Eye (tissue), 1 donor: ENCODE data around the gene SNAPIN.

ENCODE experiments used
- DNase-seq: peaks from one replicate; pipeline ENCODE4 v3.0.0-alpha.2; 2015

SNAPIN gene

DNA sequence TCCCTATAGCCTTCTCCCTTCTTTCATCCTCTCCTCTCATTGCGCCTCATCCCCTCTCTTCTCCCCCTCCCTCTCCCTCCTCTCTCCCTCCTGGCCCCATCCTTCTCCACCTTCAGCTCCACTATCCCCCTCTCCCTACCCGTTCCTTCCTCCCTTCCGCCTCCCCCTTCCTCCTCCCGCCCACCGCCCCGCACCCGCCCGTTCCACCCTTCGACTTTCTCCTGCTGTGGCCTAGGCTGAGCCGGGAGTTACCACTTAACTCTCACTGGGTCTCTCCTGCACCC lies 21.6 kb downstream of the SNAPIN start:
- DNase-seq = no peak

DNA sequence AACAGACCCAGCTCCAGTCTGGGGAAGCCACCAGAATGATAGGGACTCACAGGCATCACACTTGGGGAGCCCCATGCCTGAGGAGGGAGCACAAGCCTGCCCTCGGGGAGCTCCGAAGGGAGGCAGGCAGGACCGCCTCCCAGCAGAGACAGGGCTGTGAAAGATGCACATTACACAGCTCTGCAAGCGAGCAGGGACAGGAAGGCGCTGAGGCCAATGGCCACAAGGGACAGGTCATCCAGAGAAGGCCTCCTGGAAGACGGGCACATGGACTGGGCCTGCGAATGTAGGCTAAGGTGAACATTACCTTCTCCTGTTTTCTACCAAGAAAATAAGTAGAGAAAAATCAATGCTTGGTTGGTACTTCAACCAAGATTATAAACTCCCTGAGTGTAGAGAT lies 24.2 kb downstream of the SNAPIN start:
- DNase-seq = no peak

DNA sequence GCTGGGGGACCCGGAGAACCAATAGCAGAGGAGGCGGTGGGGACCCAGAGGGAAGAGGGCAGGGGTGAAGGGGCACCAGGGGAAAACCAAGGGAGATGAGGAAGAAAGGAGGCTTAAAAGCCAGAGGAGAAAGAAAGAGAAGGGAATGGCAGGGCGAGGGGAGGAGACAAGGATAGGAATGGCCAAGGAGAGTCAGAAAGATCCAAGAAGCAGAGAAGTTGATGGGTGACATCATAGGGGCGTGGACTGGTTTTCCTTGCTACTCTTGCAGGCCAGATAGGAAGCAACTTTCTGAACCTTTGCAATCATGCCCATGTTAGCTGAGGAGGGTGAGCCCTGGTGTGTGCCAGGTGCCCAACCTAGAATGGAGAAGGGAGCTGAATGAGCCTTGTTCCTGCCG lies 25.4 kb downstream of the SNAPIN start:
- no peak for DNase-seq

DNA sequence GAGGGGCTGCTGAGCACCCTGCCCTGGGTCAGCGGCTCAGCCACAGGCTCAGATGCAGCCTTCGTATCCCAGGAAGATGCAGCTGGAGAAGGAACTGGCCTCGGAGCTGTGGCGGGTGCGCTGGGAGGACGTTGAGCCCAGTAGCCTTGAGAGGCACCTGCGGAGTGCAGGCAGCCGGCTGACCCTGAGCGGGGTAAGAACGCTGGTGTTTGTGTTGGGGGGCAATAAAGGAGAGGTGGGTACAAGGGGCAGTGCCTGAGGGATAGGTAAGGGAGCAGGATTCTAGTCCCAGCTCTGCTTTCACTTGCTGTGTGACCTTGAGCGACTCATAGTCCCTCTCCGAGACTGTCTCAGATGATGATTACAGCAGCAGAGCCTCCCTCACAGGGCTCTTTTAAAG lies 26.4 kb downstream of the SNAPIN start:
- DNase-seq = no peak

DNA sequence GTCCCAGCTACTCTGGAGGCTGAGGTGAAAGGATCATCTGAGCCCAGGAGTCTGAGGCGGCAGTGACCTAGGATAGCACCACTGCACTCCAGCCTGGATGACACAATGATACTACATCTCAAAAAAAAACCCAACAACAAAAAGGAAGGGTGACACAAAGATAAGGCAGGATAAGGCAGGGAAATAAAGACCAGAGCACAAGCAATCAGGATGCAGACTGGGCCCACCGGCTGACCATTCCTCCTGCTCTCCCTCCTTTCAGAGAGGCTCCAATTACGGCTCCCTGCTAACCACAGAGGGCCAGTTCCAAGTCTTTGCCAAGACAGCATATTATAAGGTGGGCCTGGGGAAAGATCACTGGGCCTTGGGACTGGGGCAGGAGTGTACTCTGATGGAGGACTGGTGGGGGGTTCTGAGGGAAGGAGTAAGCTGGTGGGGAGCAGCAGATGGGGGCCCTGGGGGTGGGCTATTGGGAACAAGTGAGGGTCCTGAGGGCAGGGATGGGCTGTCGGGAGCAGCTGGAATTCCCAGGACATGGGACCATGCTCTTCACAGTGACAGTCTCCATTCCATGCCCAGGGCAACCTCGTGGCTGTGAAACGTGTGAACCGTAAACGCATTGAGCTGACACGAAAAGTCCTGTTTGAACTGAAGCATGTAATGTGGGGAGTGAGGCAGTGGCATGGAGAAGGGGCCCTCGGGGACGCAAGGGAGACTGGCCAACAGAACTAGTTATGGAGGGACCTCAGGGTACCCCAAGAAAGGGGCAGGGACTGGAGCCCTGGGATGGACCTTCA lies 27.2 kb downstream of the SNAPIN start:
- DNase-seq = peak; percentile 88

DNA sequence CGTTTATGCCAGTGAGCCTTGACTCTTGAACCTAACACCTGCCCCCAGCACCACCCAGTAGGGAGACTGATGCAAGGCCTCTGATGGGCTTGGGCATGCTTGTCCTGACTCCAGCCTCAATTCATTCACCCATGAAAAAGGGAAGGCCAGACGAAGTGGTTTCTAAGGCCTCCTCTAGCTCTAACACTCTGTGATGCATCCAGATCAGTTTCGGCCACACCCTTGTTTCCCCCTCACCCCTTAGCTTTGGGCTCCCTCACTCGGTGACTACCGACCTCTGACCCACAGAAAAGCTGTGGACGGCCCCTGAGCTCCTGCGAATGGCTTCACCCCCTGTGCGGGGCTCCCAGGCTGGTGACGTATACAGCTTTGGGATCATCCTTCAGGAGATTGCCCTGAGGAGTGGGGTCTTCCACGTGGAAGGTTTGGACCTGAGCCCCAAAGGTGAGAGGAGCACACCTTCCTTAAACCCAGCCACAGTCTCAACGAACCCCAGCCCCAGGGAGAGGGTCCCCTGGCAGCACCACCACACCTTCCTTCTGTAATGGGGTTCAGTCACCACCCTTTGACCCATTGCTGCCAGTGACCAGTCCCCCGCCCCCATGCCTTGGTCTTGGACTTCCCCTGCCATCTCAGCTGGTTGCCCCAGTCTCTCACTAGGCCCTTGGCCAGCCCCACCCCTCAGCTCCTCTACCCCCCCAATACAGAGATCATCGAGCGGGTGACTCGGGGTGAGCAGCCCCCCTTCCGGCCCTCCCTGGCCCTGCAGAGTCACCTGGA lies 29.0 kb downstream of the SNAPIN start:
- DNase-seq = no peak

DNA sequence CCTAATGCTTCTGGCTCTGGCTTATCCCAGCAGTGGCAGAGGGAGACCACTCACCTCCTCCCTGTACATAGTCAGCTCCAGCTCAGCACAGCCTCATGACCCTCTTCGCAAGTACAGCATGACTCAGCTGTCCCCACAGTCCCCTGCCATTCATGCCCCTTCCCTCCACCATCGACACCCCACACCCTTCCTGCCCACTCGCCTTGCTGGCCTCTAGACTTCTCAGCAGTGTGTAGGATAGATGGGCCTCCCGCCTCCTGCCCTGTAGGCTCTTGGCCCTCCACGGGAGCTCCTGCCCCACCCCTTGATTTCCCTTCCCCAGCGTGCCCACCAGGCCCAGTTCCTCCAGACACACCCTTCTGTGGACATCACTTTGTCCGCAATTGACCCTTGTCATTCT lies 29.8 kb downstream of the SNAPIN start:
- no peak for DNase-seq

DNA sequence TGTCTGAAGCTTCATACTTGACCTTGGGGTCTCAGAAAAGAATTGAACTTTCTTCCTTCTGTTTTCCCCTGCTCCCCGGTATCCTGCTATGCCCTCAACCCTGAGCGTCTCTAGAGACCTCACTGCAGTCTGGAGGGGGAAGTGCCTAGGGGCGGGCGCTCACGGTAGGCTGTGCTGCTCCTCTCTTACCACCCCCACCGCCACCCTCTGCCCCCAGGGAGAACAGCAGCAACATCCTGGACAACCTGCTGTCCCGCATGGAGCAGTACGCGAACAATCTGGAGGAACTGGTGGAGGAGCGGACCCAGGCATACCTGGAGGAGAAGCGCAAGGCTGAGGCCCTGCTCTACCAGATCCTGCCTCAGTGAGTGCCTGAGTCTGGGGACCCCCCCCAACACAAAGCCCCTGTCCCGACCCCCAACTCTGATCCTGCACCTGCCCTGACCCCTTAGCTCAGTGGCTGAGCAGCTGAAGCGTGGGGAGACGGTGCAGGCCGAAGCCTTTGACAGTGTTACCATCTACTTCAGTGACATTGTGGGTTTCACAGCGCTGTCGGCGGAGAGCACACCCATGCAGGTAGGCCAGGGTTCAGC lies 30.3 kb downstream of the SNAPIN start:
- no peak for DNase-seq

DNA sequence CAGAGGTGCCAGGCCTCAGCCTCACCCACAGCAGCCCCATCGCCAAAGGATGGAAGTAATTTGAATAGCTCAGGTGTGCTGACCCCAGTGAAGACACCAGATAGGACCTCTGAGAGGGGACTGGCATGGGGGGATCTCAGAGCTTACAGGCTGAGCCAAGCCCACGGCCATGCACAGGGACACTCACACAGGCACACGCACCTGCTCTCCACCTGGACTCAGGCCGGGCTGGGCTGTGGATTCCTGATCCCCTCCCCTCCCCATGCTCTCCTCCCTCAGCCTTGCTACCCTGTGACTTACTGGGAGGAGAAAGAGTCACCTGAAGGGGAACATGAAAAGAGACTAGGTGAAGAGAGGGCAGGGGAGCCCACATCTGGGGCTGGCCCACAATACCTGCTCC lies 35.0 kb downstream of the SNAPIN start:
- no peak for DNase-seq

DNA sequence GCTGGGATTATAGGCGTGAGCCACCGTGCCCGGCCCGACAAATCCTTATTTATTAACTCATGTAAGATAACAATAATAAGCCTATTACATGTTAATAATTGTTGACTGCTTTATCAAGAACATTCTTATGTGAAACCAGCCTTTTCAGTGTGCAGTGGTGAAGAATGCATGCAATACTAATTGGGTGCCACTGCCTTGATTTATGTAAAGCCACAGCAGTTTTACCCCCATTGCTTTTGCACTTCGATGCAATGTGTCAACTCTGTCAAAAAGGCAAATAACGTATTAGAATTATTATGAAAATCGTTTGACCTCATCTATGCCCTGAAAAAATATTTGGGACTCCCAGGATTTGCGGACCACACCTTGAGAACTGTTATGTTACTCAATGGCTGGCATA lies 38.2 kb downstream of the SNAPIN start:
- DNase-seq = no peak

DNA sequence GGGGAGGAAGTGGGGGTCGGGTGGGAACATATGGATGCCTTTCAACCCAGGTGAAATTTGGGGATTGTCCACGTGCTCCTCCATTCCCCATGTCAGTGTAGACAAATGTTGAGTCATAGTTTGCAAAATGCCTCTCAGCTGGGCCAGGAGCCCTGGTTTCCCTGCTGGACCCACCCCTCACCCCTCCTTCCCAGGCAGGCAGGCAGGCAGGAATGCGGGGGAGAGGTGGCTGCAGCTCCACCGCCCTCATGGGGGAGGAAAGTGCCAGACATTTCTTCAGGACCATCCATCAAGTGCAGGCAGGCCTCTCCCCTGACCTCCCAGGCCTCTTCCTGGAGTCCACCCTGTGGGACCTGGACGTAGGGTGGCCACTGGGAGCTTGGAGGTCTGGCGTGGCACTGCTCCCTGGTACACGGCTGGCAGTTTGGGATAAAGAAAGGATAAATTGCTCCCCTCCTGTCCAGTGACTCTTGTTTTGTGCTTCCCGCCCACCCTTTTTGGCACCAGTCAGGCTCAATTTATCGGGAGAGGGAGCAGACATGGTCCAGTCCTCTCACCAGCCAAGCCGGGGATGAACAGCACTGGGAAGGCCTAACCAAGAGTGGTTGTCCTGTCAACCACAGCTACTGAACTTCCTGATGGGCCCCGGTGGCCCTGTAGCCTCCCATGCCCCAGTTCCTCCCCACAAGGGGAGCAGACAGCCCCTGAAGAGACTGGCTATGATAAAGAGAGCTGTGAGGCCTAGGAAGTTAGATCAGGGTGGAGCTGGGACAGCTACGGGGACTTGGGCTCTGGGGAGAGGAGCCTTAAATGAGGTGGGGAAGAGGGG lies 38.9 kb downstream of the SNAPIN start:
- DNase-seq = peak; percentile 42

DNA sequence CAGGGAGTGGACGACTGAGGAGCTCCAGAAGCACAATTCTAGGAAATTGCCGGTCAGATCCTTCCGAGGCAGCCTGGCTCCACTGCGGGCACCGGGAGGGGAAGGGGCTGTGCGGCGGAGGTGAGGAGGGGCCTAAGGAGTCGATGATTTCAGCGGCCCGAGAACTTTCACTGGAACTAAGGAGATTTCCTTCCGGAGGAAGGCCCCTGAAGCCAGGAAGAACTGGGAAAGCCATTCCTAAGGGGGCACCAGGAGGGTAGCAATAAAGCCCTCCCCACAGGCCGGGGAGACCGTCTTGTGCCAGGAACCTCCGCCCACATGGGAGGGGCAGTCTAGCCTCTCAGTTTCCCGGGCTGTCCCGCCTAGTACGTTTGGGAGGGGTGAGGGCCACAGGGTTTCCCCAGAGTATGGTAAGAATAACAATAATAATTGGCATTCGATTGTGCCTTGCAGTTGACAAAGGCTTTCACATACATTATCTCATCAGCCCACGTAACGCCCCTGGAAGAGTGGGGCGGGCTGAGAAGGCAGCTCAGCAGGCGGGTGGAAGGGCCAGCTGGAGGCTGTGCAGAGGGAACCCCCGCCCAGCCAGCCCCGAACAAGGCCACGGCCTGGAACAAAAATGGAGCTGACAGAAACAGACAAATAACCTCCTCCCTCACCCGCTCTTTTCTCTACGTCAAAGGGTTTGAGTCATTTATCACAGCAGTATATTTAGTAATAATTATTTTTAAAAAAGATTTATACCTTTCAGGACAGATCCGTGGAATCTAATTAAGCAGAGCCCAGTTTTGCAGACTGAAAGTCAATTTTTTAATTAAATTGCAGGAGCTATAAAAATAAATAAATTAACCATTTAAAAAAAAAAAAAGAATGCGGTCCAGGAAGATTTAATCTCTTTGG lies 39.8 kb downstream of the SNAPIN start:
- peak; percentile 80 for DNase-seq

DNA sequence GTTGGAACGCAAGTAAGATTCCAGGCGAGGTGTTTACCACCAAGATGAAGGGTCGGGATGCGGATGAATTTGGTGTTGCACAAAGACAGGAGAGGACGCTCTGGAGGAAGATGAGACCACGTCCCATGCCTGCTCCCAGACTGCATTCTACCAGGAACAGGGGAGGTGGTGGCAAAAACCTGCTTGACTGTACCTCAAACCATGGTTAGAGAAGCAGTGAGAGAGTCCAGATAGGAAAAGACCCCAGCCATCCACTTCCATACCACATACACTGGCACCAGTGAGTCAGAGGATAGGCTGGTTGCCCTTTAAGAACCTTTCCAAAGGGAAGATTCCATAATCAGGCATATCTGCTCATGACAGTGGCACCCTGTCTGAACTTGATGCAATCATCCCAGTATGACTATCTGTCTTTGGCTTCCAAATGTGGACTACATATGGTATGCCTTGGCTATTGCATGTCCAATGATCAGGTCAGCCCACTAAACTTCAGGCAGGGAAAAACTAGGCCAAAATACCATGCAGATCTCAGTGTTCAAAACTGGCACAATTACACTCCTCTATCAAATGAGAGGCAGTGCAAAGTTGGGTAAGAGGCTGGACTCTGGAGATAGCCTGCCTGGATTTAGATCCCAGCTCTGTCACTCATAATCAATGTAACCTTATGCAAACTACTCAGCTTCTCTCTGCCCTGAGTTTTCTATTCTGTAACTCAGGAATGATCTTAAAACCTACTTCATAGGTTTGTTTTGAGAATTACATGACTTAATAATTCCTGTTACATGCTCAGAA lies 40.6 kb downstream of the SNAPIN start:
- DNase-seq = peak; percentile 27

DNA sequence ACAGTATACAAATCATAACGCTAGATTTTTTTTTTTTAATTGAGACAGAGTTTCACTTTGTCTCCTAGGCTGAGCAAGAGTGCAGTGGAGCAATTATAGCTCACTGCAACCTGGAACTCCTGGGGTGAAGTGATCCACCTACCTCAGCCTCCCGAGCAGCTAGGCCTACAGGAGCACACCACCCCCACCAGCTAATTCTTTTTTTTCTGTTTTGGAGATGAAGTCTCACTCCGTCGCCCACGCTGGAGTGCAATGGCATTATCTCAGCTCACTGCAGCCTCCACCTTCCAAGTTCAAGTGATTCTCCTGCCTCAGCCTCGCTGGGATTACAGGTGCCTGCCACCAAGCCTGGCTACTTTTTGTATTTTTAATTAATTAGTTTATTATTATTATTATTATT lies 41.3 kb downstream of the SNAPIN start:
- no peak for DNase-seq

DNA sequence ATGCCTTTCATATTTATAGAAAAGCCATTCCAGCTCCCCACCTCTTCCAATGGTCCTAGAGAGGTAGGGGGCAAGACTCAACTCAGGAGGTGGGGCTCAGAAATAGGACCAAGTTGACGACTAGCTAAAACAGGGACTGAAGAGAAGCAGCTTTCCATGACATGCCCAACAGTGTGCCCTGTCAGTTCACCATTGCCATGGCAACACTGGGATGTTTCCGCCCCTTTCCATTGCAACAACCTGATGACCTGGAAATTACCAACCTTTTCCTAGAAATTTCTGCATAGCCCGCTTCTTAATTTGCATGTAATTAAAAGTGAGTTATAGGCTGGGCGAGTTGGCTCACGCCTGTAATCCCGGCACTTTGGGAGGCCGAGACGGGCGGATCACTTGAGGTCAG lies 47.0 kb downstream of the SNAPIN start:
- DNase-seq = no peak

DNA sequence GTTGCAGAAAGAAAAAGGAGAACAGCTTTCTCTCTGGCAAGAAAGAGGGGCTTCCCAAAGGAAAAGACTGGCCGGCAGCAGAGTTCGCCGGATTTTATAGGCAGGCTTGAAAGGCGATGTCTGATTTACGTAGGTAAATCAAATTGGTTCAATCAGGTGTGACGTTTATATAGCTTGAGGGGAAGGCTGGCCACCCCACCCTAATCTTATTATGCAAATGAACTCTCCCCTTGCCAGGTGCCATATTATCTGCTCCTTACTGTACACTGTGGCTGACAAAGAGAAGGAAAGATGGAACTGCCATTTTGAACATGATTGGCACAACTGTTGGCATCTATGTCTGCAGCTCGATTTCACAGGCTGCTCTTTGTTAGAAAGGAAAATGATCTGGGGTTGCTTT lies 52.5 kb downstream of the SNAPIN start:
- DNase-seq = no peak
